Measurements from ENCODE around the gene PIK3R5. TPM values are rescaled to one million over a fixed set of nuclear protein-coding genes. Genes with fewer than 3 reads are reported as not detected.

PIK3R5 gene
- total and polyA plus RNA-seq, 5 experiments from 2014 or later, result 20.0 to 104 (median 44.0) TPM

GRCh38 chr17:8879410-8879809, 86.1 kb downstream of the PIK3R5 start:
- POLR2A ChIA-PET, result no interaction called here
- Mint-ChIP-seq H3K36me3 (peaks cover 13 to 70% (median 40%) of the 10 kb centered on the region in 3 donors), H3K27me3 (no peaks in the 10 kb centered on the region), H3K4me3 (no peak overlapping the region), H3K27ac (peak overlapping the region in 5 of 10 donors; percentile 1 to 91 (median 56)), H3K4me1 (peaks cover 7 to 17% (median 12%) of the 10 kb centered on the region in 4 donors), H3K9me3 (no peaks in the 10 kb centered on the region)
- no peak for DNase-seq
- no peak for ATAC-seq

- ATAC-seq (no peak), DNase-seq (no peak)
- peaks cover 5 to 56% (median 31%) of the 10 kb centered on the region in 3 donors for H3K36me3 Mint-ChIP-seq
- H3K4me3 Mint-ChIP-seq, result peak overlapping the region in 1 of 10 donors; percentile 46
- POLR2A ChIA-PET, result interaction anchor here (0.8 kb wide), 1 partner anchor 75 kb away, joined by 3 read pairs; no protein-coding TSS in a partner anchor
- peaks cover 9 to 23% (median 18%) of the 10 kb centered on the region in 4 donors for H3K4me1 Mint-ChIP-seq
- no peaks in the 10 kb centered on the region for H3K27me3 Mint-ChIP-seq
- H3K9me3 Mint-ChIP-seq, result no peaks in the 10 kb centered on the region
- peak overlapping the region in 9 of 10 donors; percentile 3 to 91 (median 41) for H3K27ac Mint-ChIP-seq
These were observed 87.5 kb downstream of the PIK3R5 start for GRCh38 chr17:8877984-8878383.

- POLR2A ChIA-PET, result no interaction called here
- no peak for ATAC-seq
These were observed 89.5 kb downstream of the PIK3R5 start for GRCh38 chr17:8875957-8876356.

GRCh38 chr17:8875436-8875835, 90.1 kb downstream of the PIK3R5 start:
- peak overlapping the region in 1 of 10 donors; percentile 67 for H3K27ac Mint-ChIP-seq
- H3K9me3 Mint-ChIP-seq, result no peaks in the 10 kb centered on the region
- no peak overlapping the region for H3K4me3 Mint-ChIP-seq
- peaks cover 0 to 31% (median 19%) of the 10 kb centered on the region in 3 donors for H3K36me3 Mint-ChIP-seq
- peaks cover 7 to 27% (median 22%) of the 10 kb centered on the region in 4 donors for H3K4me1 Mint-ChIP-seq
- no peak for ATAC-seq
- DNase-seq, result no peak
- no peaks in the 10 kb centered on the region for H3K27me3 Mint-ChIP-seq
- POLR2A ChIA-PET, result no interaction called here

More at GRCh38 chr17:8875957-8876356, 89.5 kb downstream of the PIK3R5 start:
- Mint-ChIP-seq H3K4me1 (peaks cover 7 to 27% (median 22%) of the 10 kb centered on the region in 4 donors), H3K9me3 (no peaks in the 10 kb centered on the region), H3K4me3 (peak overlapping the region in 1 of 10 donors; percentile 20), H3K27me3 (no peaks in the 10 kb centered on the region), H3K27ac (no peak overlapping the region), H3K36me3 (peaks cover 0 to 37% (median 22%) of the 10 kb centered on the region in 3 donors)
- no peak for DNase-seq

GRCh38 chr17:8873801-8874715, 91.4 kb downstream of the PIK3R5 start:
- no peak for DNase-seq
- H3K4me1 Mint-ChIP-seq, result peaks cover 8 to 29% (median 22%) of the 10 kb centered on the region in 4 donors

GRCh38 chr17:8872705-8873435, 92.6 kb downstream of the PIK3R5 start:
- Mint-ChIP-seq H3K36me3 (peaks cover 0 to 6% (median 3%) of the 10 kb centered on the region in 3 donors), H3K4me3 (no peak overlapping the region), H3K9me3 (no peaks in the 10 kb centered on the region), H3K27me3 (peaks cover 0 to 2% (median 0%) of the 10 kb centered on the region in 5 donors), H3K4me1 (peaks cover 10 to 41% (median 29%) of the 10 kb centered on the region in 4 donors), H3K27ac (peak overlapping the region in 4 of 10 donors; percentile 31 to 91 (median 45))
- ATAC-seq (no peak), DNase-seq (peak in 1 of 10 donors; percentile 42)
- POLR2A ChIA-PET, result interaction anchor here (0.5 kb wide), 1 partner anchor 115 kb away, joined by 3 read pairs; no protein-coding TSS in a partner anchor

More at GRCh38 chr17:8873801-8874715, 91.4 kb downstream of the PIK3R5 start:
- Mint-ChIP-seq H3K27ac (peak overlapping the region in 2 of 10 donors; percentile 78 to 90), H3K9me3 (no peaks in the 10 kb centered on the region), H3K4me3 (no peak overlapping the region), H3K27me3 (peaks cover 0 to 2% (median 0%) of the 10 kb centered on the region in 5 donors), H3K36me3 (peaks cover 0 to 18% (median 13%) of the 10 kb centered on the region in 3 donors)
- POLR2A ChIA-PET, result no interaction called here
- ATAC-seq, result peak; percentile 43 to 63

- Mint-ChIP-seq H3K27ac (peak overlapping the region in 4 of 10 donors; percentile 31 to 46 (median 39)), H3K4me3 (no peak overlapping the region), H3K27me3 (peaks cover 0 to 2% (median 0%) of the 10 kb centered on the region in 5 donors), H3K4me1 (peaks cover 15 to 48% (median 36%) of the 10 kb centered on the region in 4 donors), H3K36me3 (no peaks in the 10 kb centered on the region), H3K9me3 (no peaks in the 10 kb centered on the region)
- POLR2A ChIA-PET, result no interaction called here
- ATAC-seq (no peak), DNase-seq (peak in 1 of 10 donors; percentile 51)
These were observed 93.3 kb downstream of the PIK3R5 start for GRCh38 chr17:8872036-8872704.

GRCh38 chr17:8871081-8871581, 94.4 kb downstream of the PIK3R5 start:
- DNase-seq, result no peak
- POLR2A ChIA-PET, result no interaction called here

GRCh38 chr17:8870406-8871040, 95.0 kb downstream of the PIK3R5 start:
- POLR2A ChIA-PET, result no interaction called here
- no peaks in the 10 kb centered on the region for H3K36me3 Mint-ChIP-seq
- H3K9me3 Mint-ChIP-seq, result no peaks in the 10 kb centered on the region
- ATAC-seq (no peak), DNase-seq (no peak)
- H3K4me1 Mint-ChIP-seq, result peaks cover 19 to 54% (median 45%) of the 10 kb centered on the region in 4 donors
- H3K4me3 Mint-ChIP-seq, result no peak overlapping the region
- peak overlapping the region in 2 of 10 donors; percentile 24 to 69 for H3K27ac Mint-ChIP-seq
- peaks cover 0 to 2% (median 0%) of the 10 kb centered on the region in 5 donors for H3K27me3 Mint-ChIP-seq

More at GRCh38 chr17:8871081-8871581, 94.4 kb downstream of the PIK3R5 start:
- Mint-ChIP-seq H3K27me3 (peaks cover 0 to 2% (median 0%) of the 10 kb centered on the region in 5 donors), H3K9me3 (no peaks in the 10 kb centered on the region), H3K4me1 (peaks cover 19 to 54% (median 45%) of the 10 kb centered on the region in 4 donors), H3K27ac (no peak overlapping the region), H3K36me3 (no peaks in the 10 kb centered on the region), H3K4me3 (no peak overlapping the region)
- ATAC-seq, result no peak

GRCh38 chr17:8869114-8869815, 96.2 kb downstream of the PIK3R5 start:
- no peak overlapping the region for H3K27ac Mint-ChIP-seq
- POLR2A ChIA-PET, result no interaction called here

GRCh38 chr17:8868529-8868951, 97.0 kb downstream of the PIK3R5 start:
- POLR2A ChIA-PET, result no interaction called here
- Mint-ChIP-seq H3K4me1 (peaks cover 16 to 42% (median 37%) of the 10 kb centered on the region in 4 donors), H3K4me3 (peak overlapping the region in 3 of 10 donors; percentile 5 to 82 (median 73)), H3K9me3 (no peaks in the 10 kb centered on the region), H3K27ac (peak overlapping the region in 3 of 10 donors; percentile 6 to 57 (median 13)), H3K27me3 (peaks cover 0 to 2% (median 0%) of the 10 kb centered on the region in 5 donors), H3K36me3 (peaks cover 0 to 6% (median 0%) of the 10 kb centered on the region in 3 donors)
- ATAC-seq, result no peak
- no peak for DNase-seq

More at GRCh38 chr17:8869114-8869815, 96.2 kb downstream of the PIK3R5 start:
- ATAC-seq (no peak), DNase-seq (no peak)
- Mint-ChIP-seq H3K4me3 (peak overlapping the region in 1 of 10 donors; percentile 22), H3K27me3 (peaks cover 0 to 2% (median 0%) of the 10 kb centered on the region in 5 donors), H3K4me1 (peaks cover 19 to 49% (median 42%) of the 10 kb centered on the region in 4 donors), H3K9me3 (no peaks in the 10 kb centered on the region), H3K36me3 (no peaks in the 10 kb centered on the region)
